Cortex of kidney (tissue), 1 donor: ENCODE measurements around the gene GALNT1.
"Not testable (repeated sequence)": the region's sequence is repeated elsewhere in the genome, so short reads cannot be mapped to it uniquely, and the experiment has no call there.

Source experiments
- DNase-seq: peaks from one replicate; lab custom pipeline; 2025; lab: John Stamatoyannopoulos, UW

Gene GALNT1

GRCh38 chr18:35581546-35581897, at the start of gene GALNT1:
GALNT1 (plus strand) TSS chr18:35581740; CDS start chr18:35654663, 72,923 bp downstream.
- no peak for DNase-seq

GRCh38 chr18:35533916-35534405, 47.6 kb upstream of the GALNT1 start:
- no peak for DNase-seq

GRCh38 chr18:35535297-35535696, 46.2 kb upstream of the GALNT1 start:
- DNase-seq, result no peak

GRCh38 chr18:35542356-35542755, 39.2 kb upstream of the GALNT1 start:
- no peak for DNase-seq

- no peak for DNase-seq
Observed at GRCh38 chr18:35547008-35547605, 34.4 kb upstream of the GALNT1 start.

- DNase-seq, result no peak
Observed at GRCh38 chr18:35549564-35549963, 32.0 kb upstream of the GALNT1 start.

GRCh38 chr18:35553300-35553699, 28.2 kb upstream of the GALNT1 start:
- DNase-seq, result no peak

- DNase-seq, result not testable (repeated sequence)
Observed at GRCh38 chr18:35555538-35555937, 26.0 kb upstream of the GALNT1 start.

GRCh38 chr18:35559867-35560266, 21.7 kb upstream of the GALNT1 start:
- no peak for DNase-seq

- no peak for DNase-seq
Observed at GRCh38 chr18:35564795-35565453, 16.6 kb upstream of the GALNT1 start.

- DNase-seq, result no peak
Observed at GRCh38 chr18:35566019-35566418, 15.5 kb upstream of the GALNT1 start.

GRCh38 chr18:35570182-35570581, 11.4 kb upstream of the GALNT1 start:
- DNase-seq, result no peak

GRCh38 chr18:35571138-35571537, 10.4 kb upstream of the GALNT1 start:
- DNase-seq, result no peak

- no peak for DNase-seq
Observed at GRCh38 chr18:35572644-35573043, 8.9 kb upstream of the GALNT1 start.

GRCh38 chr18:35573531-35573930, 8.0 kb upstream of the GALNT1 start:
- DNase-seq, result no peak

- DNase-seq, result not testable (repeated sequence)
Observed at GRCh38 chr18:35576240-35576845, 5.2 kb upstream of the GALNT1 start.

- DNase-seq, result no peak
Observed at GRCh38 chr18:35577045-35577848, 4.3 kb upstream of the GALNT1 start.

- DNase-seq, result no peak
Observed at GRCh38 chr18:35578481-35578880, 3.1 kb upstream of the GALNT1 start.

- DNase-seq, result no peak
Observed at GRCh38 chr18:35578936-35579335, 2.6 kb upstream of the GALNT1 start.

- no peak for DNase-seq
Observed at GRCh38 chr18:35580701-35581539, 620 bp upstream of the GALNT1 start.

GRCh38 chr18:35581898-35582641, 530 bp downstream of the GALNT1 start:
- DNase-seq, result no peak
